ACC112 (cell line): ENCODE data around the gene LCE1D.

ENCODE experiments used
- H2AFZ ChIP-seq: fragments of 200-600 bp; sonication (generic); one replicate; pipeline ENCODE4 v1.6.0; 2017; ENCODE audit warnings: antibody characterized with exemption, low read length; ENCODE audit not compliant: unreplicated experiment
- H3K27ac ChIP-seq: fragments of 200-600 bp; sonication (generic); 2 replicates; pipeline ENCODE4 v1.5.1; 2014; ENCODE audit warnings: low read depth, mild to moderate bottlenecking, antibody characterized with exemption, low read length, moderate library complexity
- H3K27me3 ChIP-seq: fragments of 200-600 bp; sonication (generic); 2 replicates; pipeline ENCODE4 v1.6.1; 2014; ENCODE audit warnings: mild to moderate bottlenecking, antibody characterized with exemption, low read length, moderate library complexity, mixed read lengths; ENCODE audit not compliant: insufficient read depth
- H3K36me3 ChIP-seq: fragments of 200-600 bp; sonication (generic); 2 replicates; pipeline ENCODE4 v1.6.1; 2016; ENCODE audit warnings: mild to moderate bottlenecking, antibody characterized with exemption, low read length, moderate library complexity, mixed read lengths; ENCODE audit not compliant: insufficient read depth
- H3K4me1 ChIP-seq: fragments of 200-600 bp; sonication (generic); one replicate; pipeline ENCODE4 v1.6.1; 2016; ENCODE audit warnings: low read length, mixed read lengths; ENCODE audit not compliant: insufficient read depth, unreplicated experiment, control insufficient read depth
- H3K4me3 ChIP-seq: fragments of 200-600 bp; sonication (generic); 2 replicates; pipeline ENCODE4 v1.5.1; 2014; ENCODE audit warnings: mild to moderate bottlenecking, low read depth, low read length
- H3K79me2 ChIP-seq: fragments of 200-600 bp; sonication (generic); one replicate; pipeline ENCODE4 v1.6.0; 2016; ENCODE audit warnings: low read length; ENCODE audit not compliant: control insufficient read depth, unreplicated experiment, insufficient read depth

Gene LCE1D

DNA sequence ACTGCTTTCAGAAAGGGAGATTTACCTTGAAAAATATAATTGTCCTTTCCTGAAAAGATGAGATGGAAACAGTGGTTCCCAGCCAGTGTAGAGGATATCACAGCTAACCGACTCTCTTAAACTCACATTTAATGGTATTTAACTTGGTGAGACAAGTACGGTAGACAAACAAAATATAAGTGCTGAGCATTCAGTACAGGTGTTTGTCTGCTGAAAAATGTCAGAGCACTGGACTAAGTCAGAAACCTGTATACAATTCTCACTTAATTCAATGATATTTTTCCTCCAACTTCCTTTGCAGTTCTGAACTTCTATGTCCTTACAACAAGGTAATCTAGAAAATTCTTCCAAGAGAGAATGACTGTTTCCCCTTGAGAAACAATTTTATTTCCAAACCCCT lies 15.2 kb downstream of the LCE1D start, which contains the start of gene LCE1B:
LCE1B (plus strand) TSS at position 301 of the 400 bp plus-strand sequence. CDS start 476 bp downstream, outside the sequence.
- Histone ChIP-seq H3K4me1 (no peaks in the 10 kb centered on the region), H3K27me3 (peaks cover 4% of the 10 kb centered on the region; the same call in 1 of the 2 replicates), H3K27ac (no peak within 1 kb of the TSS), H3K79me2 (no peaks in the 10 kb centered on the region), H3K36me3 (no peaks in the 10 kb centered on the region), H3K4me3 (no peak within 1 kb of the TSS), H2AFZ (no peak within 1 kb of the TSS)

DNA sequence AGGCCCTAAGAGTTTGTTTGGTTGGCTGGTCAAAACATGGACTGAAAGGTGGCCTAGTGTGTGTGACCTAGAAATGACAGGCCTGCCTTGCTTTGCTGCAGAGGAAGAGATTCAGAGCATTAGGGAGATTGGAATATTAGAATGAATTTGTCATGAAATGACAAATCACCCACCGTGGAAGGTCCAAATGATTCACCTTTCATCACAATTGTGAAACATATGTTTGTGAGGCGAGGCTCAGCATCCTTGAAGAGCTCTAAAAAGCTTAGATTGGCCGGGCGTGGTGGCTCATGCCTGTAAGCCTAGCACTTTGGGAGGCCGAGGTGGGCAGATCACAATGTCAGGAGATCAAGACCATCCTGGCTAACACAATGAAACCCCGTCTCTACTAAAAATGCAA lies 20.8 kb downstream of the LCE1D start:
- no peaks in the 10 kb centered on the region for H3K36me3 ChIP-seq
- no peak overlapping the region for H3K4me3 ChIP-seq
- no peak overlapping the region for H3K27ac ChIP-seq
- H3K27me3 ChIP-seq = no peaks in the 10 kb centered on the region
- H3K4me1 ChIP-seq = no peaks in the 10 kb centered on the region
- H3K79me2 ChIP-seq = no peaks in the 10 kb centered on the region
- H2AFZ ChIP-seq = no peak overlapping the region

DNA sequence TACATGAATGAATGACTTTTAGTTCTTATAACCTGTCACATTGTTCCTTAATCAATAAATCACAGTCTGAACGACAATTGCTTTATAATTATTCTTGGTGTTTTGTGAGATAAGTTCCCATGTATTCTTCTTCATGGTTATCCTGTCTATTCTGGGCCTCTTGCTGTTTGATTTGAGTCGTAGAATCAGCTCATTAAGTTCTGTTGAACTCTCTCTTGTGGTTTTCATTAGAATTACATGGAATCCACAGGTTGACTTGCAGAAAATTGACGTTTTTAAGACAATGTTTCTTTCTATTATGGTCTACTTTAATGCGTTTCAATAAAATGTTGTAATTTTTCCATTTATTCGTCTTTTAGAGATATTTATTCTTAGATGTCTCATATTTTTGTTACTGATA lies 26.8 kb downstream of the LCE1D start:
- no peaks in the 10 kb centered on the region for H3K4me1 ChIP-seq
- H3K27me3 ChIP-seq = no peaks in the 10 kb centered on the region
- no peak overlapping the region for H2AFZ ChIP-seq
- no peaks in the 10 kb centered on the region for H3K79me2 ChIP-seq
- H3K36me3 ChIP-seq = no peaks in the 10 kb centered on the region
- no peak overlapping the region for H3K4me3 ChIP-seq
- no peak overlapping the region for H3K27ac ChIP-seq

DNA sequence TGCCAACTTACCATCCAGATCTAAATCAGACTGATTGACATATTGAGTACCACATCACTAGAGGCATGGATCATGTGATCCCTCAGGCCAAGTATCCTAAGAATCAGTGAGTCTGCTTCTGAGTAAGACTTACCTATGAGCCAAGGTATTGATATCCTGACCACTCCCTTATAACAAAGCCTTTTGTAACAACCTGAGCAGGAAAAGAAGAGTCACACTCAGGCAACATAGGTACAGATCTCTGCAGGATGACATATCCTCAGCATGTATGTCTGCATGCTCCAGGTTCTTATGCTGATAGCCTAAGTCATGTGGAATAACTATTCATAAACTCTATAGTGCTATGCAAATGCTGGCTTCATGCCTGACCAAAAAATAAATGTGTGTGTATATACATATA lies 28.4 kb downstream of the LCE1D start:
- Histone ChIP-seq H3K79me2 (no peaks in the 10 kb centered on the region), H3K27me3 (no peaks in the 10 kb centered on the region), H3K4me3 (no peak overlapping the region), H3K4me1 (no peaks in the 10 kb centered on the region), H3K27ac (no peak overlapping the region), H3K36me3 (no peaks in the 10 kb centered on the region), H2AFZ (no peak overlapping the region)

DNA sequence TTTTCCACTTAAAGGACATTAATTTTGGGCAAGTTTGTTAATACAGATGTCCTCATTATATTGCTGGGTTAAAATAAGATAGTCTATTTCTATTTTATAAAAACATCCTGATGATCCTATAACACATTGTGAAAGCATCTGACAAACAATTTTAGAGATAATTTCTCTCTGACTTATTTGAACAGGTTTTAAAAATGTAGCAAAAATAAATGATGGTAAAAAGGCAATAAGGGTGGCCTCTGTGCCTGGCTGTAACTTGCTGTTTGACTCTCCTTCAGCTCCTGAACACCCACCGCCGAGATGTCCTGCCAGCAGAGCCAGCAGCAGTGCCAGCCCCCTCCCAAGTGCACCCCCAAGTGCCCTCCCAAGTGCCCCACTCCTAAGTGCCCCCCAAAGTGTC lies 30.7 kb downstream of the LCE1D start, which contains the start of gene LCE1A:
LCE1A (plus strand) TSS at position 301 of the 400 bp plus-strand sequence; CDS start at position 301, 0 bp downstream.
- Histone ChIP-seq H3K36me3 (no peaks in the 10 kb centered on the region), H2AFZ (no peak within 1 kb of the TSS), H3K27me3 (no peaks in the 10 kb centered on the region), H3K79me2 (no peaks in the 10 kb centered on the region), H3K27ac (no peak within 1 kb of the TSS), H3K4me1 (no peaks in the 10 kb centered on the region), H3K4me3 (no peak within 1 kb of the TSS)

DNA sequence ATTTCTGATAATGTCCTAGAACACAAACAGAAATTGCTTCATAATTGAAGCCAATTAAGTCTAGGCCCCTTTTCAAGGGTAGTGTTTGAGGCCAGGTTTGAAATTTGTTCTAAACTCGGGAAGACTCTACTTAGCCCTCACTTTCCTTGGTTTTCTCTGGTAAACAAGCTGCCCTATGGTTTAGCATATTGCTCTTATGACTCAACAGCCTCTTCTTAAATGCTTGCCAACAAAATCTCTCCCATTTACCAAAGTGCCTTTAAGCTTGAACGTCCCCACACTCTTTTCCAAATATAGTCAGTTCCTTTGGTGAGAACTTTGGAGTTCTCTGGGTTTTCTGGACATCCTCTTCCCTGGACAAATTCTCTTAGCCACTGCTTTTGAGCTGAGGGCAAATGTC lies 40.3 kb downstream of the LCE1D start:
- H3K27ac ChIP-seq = no peak overlapping the region
- no peaks in the 10 kb centered on the region for H3K79me2 ChIP-seq
- no peaks in the 10 kb centered on the region for H3K27me3 ChIP-seq
- H2AFZ ChIP-seq = no peak overlapping the region
- H3K4me3 ChIP-seq = no peak overlapping the region
- H3K36me3 ChIP-seq = no peaks in the 10 kb centered on the region
- H3K4me1 ChIP-seq = no peaks in the 10 kb centered on the region

DNA sequence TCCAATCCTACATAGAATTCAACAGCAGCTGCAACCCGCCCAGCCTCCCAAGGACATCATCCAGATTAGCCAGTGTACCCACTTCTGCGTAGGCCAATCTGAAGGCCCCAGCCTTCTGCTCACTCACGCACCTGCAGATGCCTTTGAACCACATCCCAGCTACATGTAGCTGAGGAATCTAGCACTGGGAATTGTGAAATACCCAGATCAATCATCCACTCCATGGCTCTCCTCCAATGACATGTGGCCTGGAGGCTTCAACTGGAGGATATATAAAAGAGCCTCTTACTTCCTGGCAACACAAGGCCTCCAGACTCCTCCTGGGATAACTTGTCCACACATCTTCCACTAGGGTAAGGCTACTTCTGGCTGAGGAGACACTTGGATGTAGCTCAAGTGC lies 46.0 kb downstream of the LCE1D start, which contains the start of gene LCE6A:
LCE6A (plus strand) TSS at position 301 of the 400 bp plus-strand sequence. CDS start 665 bp downstream, outside the sequence.
- Histone ChIP-seq H3K79me2 (no peaks in the 10 kb centered on the region), H3K27ac (no peak within 1 kb of the TSS), H2AFZ (no peak within 1 kb of the TSS), H3K4me1 (no peaks in the 10 kb centered on the region), H3K27me3 (no peaks in the 10 kb centered on the region), H3K4me3 (no peak within 1 kb of the TSS), H3K36me3 (no peaks in the 10 kb centered on the region)
